Right lung (tissue), 10 donors: ENCODE measurements around the gene AMIGO3. TPM values are rescaled to one million over a fixed set of nuclear protein-coding genes. Genes with fewer than 3 reads are reported as not detected.
A peak's percentile ranks its signal among the peaks of the same experiment; 100 is the strongest.
"Not testable (repeated sequence)": the region's sequence is repeated elsewhere in the genome, so short reads cannot be mapped to it uniquely, and the experiment has no call there.

Experiments
- DNase-seq, 2 donors: peaks; one replicate each; pipeline ENCODE4 v3.0.0-alpha.2; 2013
- long read RNA-seq, 8 donors: transcript quantifications; one replicate each; lab custom pipeline, GENCODE V29; 2026
- polyA plus RNA-seq, 5 donors: library from polyadenylated mRNA; unstranded; fragments of 120-200 nt; gene quantifications; one replicate each; pipeline versions ENCODE4 v1.2.1 to v1.2.3, GENCODE V29; 2013; ENCODE audit warnings: inconsistent platforms in 1 of 5, low replicate concordance in 1 of 5; ENCODE audit not compliant: insufficient read length in 5 of 5, insufficient read depth in 1 of 5

AMIGO3 gene
- 1 to 10 TPM in 4 of 5 donors, under 1 TPM in 1; 0.66 to 2.6 (median 1.9) TPM for polyA plus RNA-seq
- long read RNA-seq, donor 1, transcript AMIGO3-201 (1 exons, 2,862 nt) = major isoform, 7 of 7 reads
- long read RNA-seq, donor 1, partial matches to known transcripts = 0 of 7 reads
- long read RNA-seq, donor 1, other reads (novel, unspliced or antisense) = 0 of 7 reads
- long read RNA-seq, donor 2, partial matches to known transcripts = 0 of 3 reads
- long read RNA-seq, donor 2, other reads (novel, unspliced or antisense) = 0 of 3 reads
- long read RNA-seq, donor 3, transcript AMIGO3-201 (1 exons, 2,862 nt) = major isoform, 8 of 8 reads
- long read RNA-seq, donor 3, partial matches to known transcripts = 0 of 8 reads
- long read RNA-seq, donor 3, other reads (novel, unspliced or antisense) = 0 of 8 reads
- long read RNA-seq, donor 4, partial matches to known transcripts = 0 of 2 reads
- long read RNA-seq, donor 4, other reads (novel, unspliced or antisense) = 0 of 2 reads
- long read RNA-seq, donor 5, transcript AMIGO3-201 (1 exons, 2,862 nt) = major isoform, 5 of 5 reads
- long read RNA-seq, donor 5, partial matches to known transcripts = 0 of 5 reads
- long read RNA-seq, donor 5, other reads (novel, unspliced or antisense) = 0 of 5 reads
- long read RNA-seq, donor 6, transcript AMIGO3-201 (1 exons, 2,862 nt) = major isoform, 10 of 10 reads
- long read RNA-seq, donor 6, partial matches to known transcripts = 0 of 10 reads
- long read RNA-seq, donor 6, other reads (novel, unspliced or antisense) = 0 of 10 reads
- long read RNA-seq, donor 7, transcript AMIGO3-201 (1 exons, 2,862 nt) = major isoform, 11 of 11 reads
- long read RNA-seq, donor 7, partial matches to known transcripts = 0 of 11 reads
- long read RNA-seq, donor 7, other reads (novel, unspliced or antisense) = 0 of 11 reads
- long read RNA-seq, donor 8, partial matches to known transcripts = 0 of 2 reads
- long read RNA-seq, donor 8, other reads (novel, unspliced or antisense) = 0 of 2 reads

GRCh38 chr3:49719214-49719884, at the start of gene AMIGO3:
TSS of gene AMIGO3 (minus strand) at chr3:49719684. CDS start at chr3:49719465, 219 bp downstream.
- DNase-seq = peak; percentile 90

GRCh38 chr3:49763981-49764380, 44.5 kb upstream of the AMIGO3 start:
- no peak for DNase-seq

GRCh38 chr3:49761661-49762060, 42.2 kb upstream of the AMIGO3 start:
- DNase-seq = no peak

- no peak for DNase-seq
Measured at GRCh38 chr3:49759226-49759625, 39.7 kb upstream of the AMIGO3 start.

- DNase-seq = no peak
Measured at GRCh38 chr3:49757197-49757596, 37.7 kb upstream of the AMIGO3 start.

GRCh38 chr3:49756036-49756435, 36.6 kb upstream of the AMIGO3 start:
- no peak for DNase-seq

GRCh38 chr3:49754536-49754935, 35.1 kb upstream of the AMIGO3 start:
- no peak for DNase-seq

- DNase-seq = no peak
Measured at GRCh38 chr3:49751501-49751900, 32.0 kb upstream of the AMIGO3 start.

- no peak for DNase-seq
Measured at GRCh38 chr3:49750056-49750455, 30.6 kb upstream of the AMIGO3 start.

- not testable (repeated sequence) for DNase-seq
Measured at GRCh38 chr3:49748874-49749273, 29.4 kb upstream of the AMIGO3 start.

GRCh38 chr3:49747792-49748480, 28.5 kb upstream of the AMIGO3 start:
- DNase-seq = no peak

- DNase-seq = no peak
Measured at GRCh38 chr3:49745986-49746385, 26.5 kb upstream of the AMIGO3 start.

- DNase-seq = no peak
Measured at GRCh38 chr3:49740427-49740826, 20.9 kb upstream of the AMIGO3 start.

GRCh38 chr3:49738067-49738713, 18.7 kb upstream of the AMIGO3 start:
- DNase-seq = no peak

GRCh38 chr3:49734752-49735151, 15.3 kb upstream of the AMIGO3 start:
- no peak for DNase-seq

- no peak for DNase-seq
Measured at GRCh38 chr3:49733551-49733950, 14.1 kb upstream of the AMIGO3 start.

- no peak for DNase-seq
Measured at GRCh38 chr3:49732597-49732996, 13.1 kb upstream of the AMIGO3 start.

GRCh38 chr3:49729966-49730609, 10.6 kb upstream of the AMIGO3 start:
- no peak for DNase-seq

GRCh38 chr3:49727924-49728361, 8.5 kb upstream of the AMIGO3 start:
- DNase-seq = no peak
